LoVo (cell line): ENCODE measurements around the gene TTLL5.
A peak's percentile ranks its signal among the peaks of the same experiment; 100 is the strongest.

Experiments used
- DNase-seq: peaks from one replicate; pipeline ENCODE4 v3.0.0-alpha.2; 2016; ENCODE audit warnings: low spot score

The TTLL5 gene

GRCh38 chr14:75871181-75871880 lies 210.3 kb downstream of the TTLL5 start:
- DNase-seq = no peak

DNA sequence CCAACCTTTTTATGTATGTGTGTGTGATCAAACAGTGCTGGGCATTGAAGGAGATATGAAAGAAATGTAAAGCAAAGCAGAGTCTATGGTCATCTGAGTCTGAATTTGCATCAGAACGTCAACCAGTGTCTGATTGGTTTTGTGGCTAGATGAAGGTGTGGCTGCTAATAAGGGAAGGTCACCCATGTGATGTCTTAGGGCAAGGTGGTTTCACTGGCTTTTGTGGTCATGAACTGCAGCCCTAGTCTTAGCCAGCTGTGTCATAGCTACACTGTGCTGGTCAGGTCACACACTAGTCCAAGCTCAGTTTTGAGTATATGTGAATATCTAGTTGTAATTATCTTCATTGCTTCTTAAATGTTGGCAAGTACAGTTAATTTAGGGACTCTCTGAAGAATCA lies 214.9 kb downstream of the TTLL5 start:
- DNase-seq = no peak

- DNase-seq = no peak
These were observed 215.5 kb downstream of the TTLL5 start for GRCh38 chr14:75876530-75876929.

- DNase-seq = no peak
These were observed 216.2 kb downstream of the TTLL5 start for GRCh38 chr14:75877292-75877691.

- DNase-seq = no peak
These were observed 216.8 kb downstream of the TTLL5 start for GRCh38 chr14:75877884-75878283.

DNA sequence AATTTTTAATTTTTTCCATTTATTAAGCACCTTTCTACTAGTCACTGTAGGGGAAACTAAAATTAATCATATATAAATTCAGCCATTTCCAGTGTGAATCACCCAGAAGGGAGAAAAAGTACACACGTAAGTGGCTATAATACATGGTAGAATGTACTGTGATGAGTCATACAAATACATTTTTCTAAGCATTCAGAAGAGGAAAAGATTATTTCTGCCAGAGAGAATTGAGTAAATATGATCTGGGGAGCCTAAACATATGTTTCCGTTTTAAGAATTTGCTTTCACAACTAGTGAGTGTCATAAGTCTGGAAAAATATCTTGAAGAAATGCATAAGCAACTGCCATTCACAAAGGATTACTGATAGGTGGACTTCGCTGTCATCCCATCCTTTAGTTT lies 218.0 kb downstream of the TTLL5 start:
- DNase-seq = no peak

GRCh38 chr14:75880512-75880911 lies 219.5 kb downstream of the TTLL5 start:
- no peak for DNase-seq

- no peak for DNase-seq
These were observed 220.9 kb downstream of the TTLL5 start for GRCh38 chr14:75881994-75882393.

- no peak for DNase-seq
These were observed 223.2 kb downstream of the TTLL5 start for GRCh38 chr14:75884198-75884611.

- no peak for DNase-seq
These were observed 224.8 kb downstream of the TTLL5 start for GRCh38 chr14:75885829-75886228.

- no peak for DNase-seq
These were observed 225.7 kb downstream of the TTLL5 start for GRCh38 chr14:75886636-75887348.

DNA sequence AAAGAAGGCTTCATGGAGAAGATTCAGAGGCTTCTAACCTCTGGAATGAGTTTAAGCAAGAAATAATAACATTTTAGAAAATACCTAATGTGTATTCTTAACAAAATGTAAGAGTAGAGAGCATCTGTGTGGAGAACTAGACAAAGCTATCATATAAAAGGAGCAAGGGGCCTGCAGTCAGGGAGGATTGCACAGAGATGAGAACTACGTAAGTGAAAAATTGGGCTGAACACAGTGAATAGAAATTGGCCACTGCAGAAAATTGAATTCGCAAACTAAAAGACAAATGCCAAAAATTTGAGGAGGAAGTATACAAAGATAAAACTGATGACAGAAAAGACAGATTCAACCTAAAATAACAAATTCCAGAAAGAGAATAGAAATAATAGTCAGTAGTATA lies 227.9 kb downstream of the TTLL5 start:
- no peak for DNase-seq

DNA sequence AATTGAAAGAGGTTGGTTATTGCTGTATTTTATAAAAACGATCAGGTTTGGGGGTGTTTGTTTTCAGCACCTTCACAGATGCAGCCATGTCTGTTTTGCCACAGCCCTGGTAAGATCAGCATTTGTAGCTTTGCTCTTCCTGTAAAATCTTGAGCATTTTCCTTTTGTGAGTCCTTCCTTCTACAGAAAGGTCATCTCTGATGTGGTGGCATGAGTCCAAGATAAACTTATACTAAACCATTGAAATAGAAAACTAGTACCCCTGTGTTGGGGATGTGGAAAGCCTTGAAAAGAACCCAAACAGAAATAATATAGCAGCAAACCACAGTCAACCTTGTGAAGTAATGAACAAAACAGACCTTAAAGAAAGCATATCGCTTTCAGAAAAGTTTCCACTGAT lies 235.3 kb downstream of the TTLL5 start:
- no peak for DNase-seq

DNA sequence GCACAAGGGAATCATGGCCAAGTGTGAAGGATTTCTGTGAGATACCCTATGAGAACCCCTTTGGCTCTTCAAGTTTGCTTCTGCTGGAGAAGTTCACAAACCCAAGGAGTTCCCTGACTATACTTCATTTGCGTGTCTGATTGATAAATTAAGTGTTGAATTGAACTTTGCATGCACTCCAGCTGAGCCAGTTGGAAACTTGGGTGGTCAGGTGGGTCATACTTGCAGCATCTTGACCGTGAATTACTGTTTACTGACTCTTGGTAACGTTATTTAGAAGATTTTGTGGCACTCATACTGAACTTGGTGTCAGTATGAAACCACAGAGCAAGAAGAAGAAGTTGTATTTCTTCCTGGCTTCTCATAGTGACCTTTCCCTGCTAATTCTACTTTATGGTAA lies 243.3 kb downstream of the TTLL5 start:
- no peak for DNase-seq

GRCh38 chr14:75905147-75905904 lies 244.3 kb downstream of the TTLL5 start:
- DNase-seq = no peak

- no peak for DNase-seq
These were observed 245.2 kb downstream of the TTLL5 start for GRCh38 chr14:75906228-75906627.

DNA sequence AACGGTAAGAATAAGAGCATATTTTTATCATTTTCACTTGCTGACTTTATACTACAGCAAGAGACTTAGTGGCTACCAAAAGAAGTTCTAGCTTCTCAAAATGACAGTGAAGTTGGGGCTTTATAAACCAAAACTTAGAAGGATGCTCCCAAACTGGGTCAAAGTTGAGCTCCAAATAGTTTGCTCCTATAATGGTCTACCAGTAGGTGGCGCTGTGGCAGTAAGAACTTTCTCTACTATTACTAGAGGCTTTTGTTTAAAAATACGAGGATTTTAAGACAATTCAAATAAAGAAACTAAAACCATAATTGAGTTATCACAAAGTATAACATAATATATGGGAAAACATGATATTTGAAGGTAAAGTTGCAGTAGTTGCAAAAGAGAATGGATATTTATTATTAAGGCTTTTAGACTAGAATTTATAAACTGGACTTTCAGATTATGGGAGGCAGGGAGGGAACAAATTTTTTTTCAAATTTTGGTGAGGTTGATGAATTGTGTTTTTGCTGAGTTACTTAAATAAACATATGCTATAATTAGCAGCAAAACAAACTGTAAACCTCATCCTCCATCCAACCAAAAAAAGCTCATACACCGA lies 245.7 kb downstream of the TTLL5 start:
- DNase-seq = peak; percentile 52

DNA sequence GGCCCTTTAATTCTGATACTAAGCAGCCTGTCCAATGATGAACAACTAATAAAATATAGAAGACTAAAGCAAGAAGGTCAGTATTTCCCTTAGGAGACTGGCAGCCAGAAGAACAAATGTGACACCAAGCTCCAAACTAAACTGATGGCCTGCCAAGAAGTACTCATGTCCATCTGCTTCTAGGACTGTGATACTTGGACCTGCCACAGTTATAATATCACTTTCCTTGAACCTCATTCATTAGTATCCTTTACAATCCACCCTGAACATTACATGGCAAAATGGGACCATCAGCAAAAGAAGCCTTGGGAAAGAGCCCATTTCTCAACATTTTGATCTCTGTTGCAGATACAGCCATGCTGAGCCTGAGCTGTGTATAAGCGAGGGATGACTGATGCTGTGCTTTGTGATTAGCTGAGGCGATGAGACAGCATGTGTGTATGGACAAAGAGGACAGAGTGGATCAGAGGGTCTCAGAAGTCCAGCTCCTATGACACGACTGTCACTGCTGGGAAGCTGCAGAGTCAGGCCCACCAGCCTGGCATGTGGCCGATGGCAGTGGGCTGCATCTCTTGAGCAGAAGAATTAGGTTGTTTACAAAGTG lies 246.8 kb downstream of the TTLL5 start:
- no peak for DNase-seq

DNA sequence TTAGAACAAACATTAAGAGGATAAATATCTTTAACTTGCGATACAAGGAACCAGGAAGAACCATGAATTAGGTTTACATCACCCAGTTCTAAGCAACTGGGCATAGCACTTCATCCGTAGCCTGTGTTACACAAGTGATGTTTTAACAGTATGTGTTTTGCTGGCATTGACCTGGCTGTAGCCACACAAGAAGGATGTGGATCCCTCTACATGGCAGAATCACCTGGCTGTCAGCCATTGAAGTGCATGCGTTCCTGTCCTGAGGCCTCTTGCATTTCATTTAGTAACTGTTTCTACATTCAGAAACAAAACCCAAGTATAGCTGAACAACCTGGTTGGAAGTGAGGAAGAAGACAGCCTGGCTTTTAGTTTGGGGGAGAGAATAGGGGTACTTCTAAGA lies 248.6 kb downstream of the TTLL5 start:
- DNase-seq = no peak

DNA sequence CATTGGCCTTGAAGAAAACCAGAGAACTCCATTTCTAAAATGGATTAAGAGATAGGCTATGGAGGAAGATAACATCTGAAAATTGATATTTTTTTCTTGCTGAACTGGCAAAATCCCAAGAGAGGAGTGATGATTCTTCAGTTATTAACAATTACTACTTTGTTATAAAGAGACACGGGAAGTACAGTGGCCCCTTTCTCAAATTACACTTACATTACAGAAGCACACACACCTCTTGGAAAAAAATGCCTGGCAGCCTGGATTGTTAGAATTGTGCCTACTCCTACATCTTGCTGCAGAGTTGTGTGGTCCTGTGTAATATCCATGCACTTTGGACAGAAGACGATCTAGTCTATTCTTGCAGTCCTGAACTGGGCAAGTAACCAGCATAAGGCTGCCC lies 249.0 kb downstream of the TTLL5 start:
- no peak for DNase-seq

DNA sequence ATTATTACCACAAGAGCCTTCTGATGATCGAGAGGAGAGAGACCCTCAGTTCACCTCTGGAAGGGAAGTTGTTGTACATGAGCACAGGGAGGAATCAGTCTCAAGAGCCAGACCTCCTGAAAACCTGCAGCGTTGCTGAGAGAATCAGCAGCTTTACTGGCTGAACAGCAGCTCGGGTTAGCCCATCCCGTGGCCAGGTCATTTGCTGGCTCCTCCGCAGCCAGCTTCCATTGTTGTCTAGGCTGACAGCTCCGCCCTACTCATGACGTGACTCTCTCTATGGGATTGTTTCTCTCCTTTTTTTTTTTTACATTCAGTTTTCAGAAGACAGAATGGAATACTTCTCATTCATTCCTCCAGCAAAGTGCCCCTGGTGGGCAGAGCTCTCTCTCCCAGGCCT lies 250.8 kb downstream of the TTLL5 start:
- no peak for DNase-seq

DNA sequence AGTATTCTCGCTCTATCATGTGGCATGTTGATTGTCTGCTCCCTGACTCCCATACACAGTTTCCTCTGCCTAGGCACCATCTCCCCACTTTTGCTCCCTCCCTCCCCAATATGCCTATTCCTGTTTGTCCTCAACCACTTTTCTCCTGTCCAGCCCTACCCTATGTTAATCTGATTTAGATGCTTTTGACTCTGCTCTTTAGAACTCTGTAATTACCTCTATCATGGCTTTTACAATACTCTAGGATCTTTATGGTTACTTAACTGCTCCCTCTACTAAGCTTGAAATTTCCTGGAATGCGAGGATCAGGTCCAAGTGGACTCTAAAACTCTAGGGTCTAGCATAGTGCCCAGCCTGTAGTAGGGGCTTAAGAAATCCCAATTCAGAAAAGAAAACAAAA lies 252.1 kb downstream of the TTLL5 start:
- no peak for DNase-seq
